K562 (cell line): ENCODE results near the gene IFT52. TPM values are rescaled to one million over a fixed set of nuclear protein-coding genes. Genes with fewer than 3 reads are reported as not detected.
A peak's percentile ranks its signal among the peaks of the same experiment; 100 is the strongest.

ENCODE experiments used
- C11orf30 ChIP-seq: fragments of 450-650 bp; IDR thresholded peaks from 2 replicates; pipeline ENCODE4 v1.6.1; 2016; ENCODE audit warnings: low read depth, mild to moderate bottlenecking
- CBFA2T3 ChIP-seq: fragments of 450-650 bp; IDR thresholded peaks from 2 replicates; pipeline ENCODE4 v1.6.1; 2017
- CHCHD3 ChIP-seq: fragments of 250-450 bp; sonication (Bioruptor Pico); IDR thresholded peaks from 2 replicates; pipeline ENCODE4 v2.1.2; 2022; ENCODE audit warnings: mild to moderate bottlenecking
- DACH1 ChIP-seq: fragments of 450-650 bp; IDR thresholded peaks from 2 replicates; pipeline ENCODE4 v1.6.1; 2018; ENCODE audit not compliant: partially characterized antibody
- FOSL1 ChIP-seq: fragments of 200-800 bp; sonication (Bioruptor generic); conservative IDR thresholded peaks from 2 replicates; pipeline ENCODE4 v1.6.1; 2016; ENCODE audit warnings: missing genetic modification characterization, missing compliant biosample characterization
- FOXM1 ChIP-seq, 2 experiments: fragments of 450-650 bp in 1 of 2; sonication (generic) in 1 of 2; formaldehyde crosslinking in 1 of 2; IDR thresholded peaks; 2 replicates each; pipeline versions ENCODE4 v1.6.1 to v1.9.0; 2017 to 2022; ENCODE audit warnings: low read depth in 2 of 2, mild to moderate bottlenecking in 2 of 2, missing genetic modification reagents in 1 of 2, moderate library complexity in 1 of 2
- JUN ChIP-seq, 2 experiments: sonication (generic) in 1 of 2; formaldehyde crosslinking in 1 of 2; IDR thresholded peaks; 2 replicates each; pipeline versions ENCODE4 v1.6.1 to v1.8.0; 2012 to 2022; ENCODE audit warnings: borderline replicate concordance in 2 of 2, mild to moderate bottlenecking in 2 of 2, improper control_type of control experiment in 1 of 2, low read depth in 1 of 2, low read length in 1 of 2, missing genetic modification reagents in 1 of 2
- KLF16 ChIP-seq: IDR thresholded peaks from 2 replicates; pipeline ENCODE4 v1.6.1; 2016; ENCODE audit warnings: antibody characterized with exemption
- NFYB ChIP-seq: IDR thresholded peaks from 2 replicates; pipeline ENCODE4 v1.6.1; 2011; ENCODE audit warnings: mild to moderate bottlenecking, moderate library complexity; ENCODE audit not compliant: insufficient read length; ENCODE audit errors: extremely low read depth
- PHF21A ChIP-seq: fragments of 450-650 bp; IDR thresholded peaks from 2 replicates; pipeline ENCODE4 v1.6.1; 2017; ENCODE audit warnings: low read depth, borderline replicate concordance
- PHTF2 ChIP-seq: fragments of 250-450 bp; sonication (Bioruptor Pico); IDR thresholded peaks from 2 replicates; pipeline ENCODE4 v1.5.0; 2021; ENCODE audit warnings: mild to moderate bottlenecking
- PRMT5 ChIP-seq: sonication (generic); formaldehyde crosslinking; IDR thresholded peaks from 2 replicates; pipeline ENCODE4 v1.5.0; 2020; ENCODE audit warnings: missing genetic modification reagents
- RFX1 ChIP-seq: fragments of 450-650 bp; IDR thresholded peaks from 2 replicates; pipeline ENCODE4 v1.6.1; 2016; ENCODE audit warnings: mild to moderate bottlenecking, moderate library complexity
- TARDBP ChIP-seq: fragments of 450-650 bp; IDR thresholded peaks from 2 replicates; pipeline ENCODE4 v1.6.1; 2016
- YBX1 ChIP-seq: fragments of 450-650 bp; IDR thresholded peaks from 2 replicates; pipeline ENCODE4 v1.7.1; 2016; ENCODE audit warnings: mild to moderate bottlenecking
- ZNF354B ChIP-seq: fragments of 250-450 bp; sonication (Bioruptor Pico); IDR thresholded peaks from 2 replicates; pipeline ENCODE4 v1.4.0; 2020
- ZNF695 ChIP-seq: fragments of 450-650 bp; formaldehyde crosslinking; IDR thresholded peaks from 2 replicates; pipeline ENCODE4 v1.4.0; 2020; ENCODE audit warnings: mild to moderate bottlenecking, moderate library complexity
- ZNF699 ChIP-seq: fragments of 250-450 bp; sonication (Bioruptor Pico); IDR thresholded peaks from 2 replicates; pipeline ENCODE4 v1.8.0; 2021; ENCODE audit warnings: mild to moderate bottlenecking, moderate library complexity; ENCODE audit not compliant: insufficient replicate concordance
- polyA plus RNA-seq, 8 experiments: library from polyadenylated mRNA; depleted of rRNA in 4 of 8; stranded (reverse) in 5 of 8; unstranded in 3 of 8; fragments of >200 nt; fragmentation: Nextera tagmentation in 2 of 8; fragmentation: Illumina TruSeq in 1 of 8; extraction: Ambion mirVana in 2 of 8; extraction: Trizol in 1 of 8; gene quantifications; 2 replicates each; pipeline versions ENCODE4 v1.2.1 to v1.2.3, GENCODE V29; 2011 to 2014; ENCODE audit warnings: inconsistent platforms in 1 of 8, missing spikeins in 1 of 8
- total RNA-seq, 7 experiments: library from RNA; depleted of rRNA in 6 of 7; stranded (reverse); fragments of >200 nt in 6 of 7; fragmentation: Illumina TruSeq in 2 of 7; extraction: Trizol in 2 of 7; gene quantifications; 2 replicates each; pipeline versions ENCODE4 v1.2.1 to v1.2.3, GENCODE V29; 2011 to 2021; ENCODE audit warnings: low replicate concordance in 1 of 7
- TF ChIP-seq, protein P1 (sequence below): fragments of 200-400 bp; formaldehyde crosslinking; IDR thresholded peaks from 2 replicates; pipeline ENCODE4 v1.6.1; 2017; ENCODE audit warnings: mild to moderate bottlenecking, low read depth, low read length, moderate library complexity
- TF ChIP-seq, protein P2 (sequence below): fragments of 450-650 bp; IDR thresholded peaks from 2 replicates; pipeline ENCODE4 v1.6.1; 2017; ENCODE audit warnings: antibody characterized with exemption
- TF ChIP-seq, protein P3 (sequence below): sonication (generic); IDR thresholded peaks from 2 replicates; pipeline ENCODE4 v1.6.1; 2016
- TF ChIP-seq, protein P4 (sequence below): fragments of 250-450 bp; sonication (Bioruptor Pico); IDR thresholded peaks from 2 replicates; pipeline ENCODE4 v1.5.1; 2021; ENCODE audit warnings: mild to moderate bottlenecking

IFT52 gene
- total and polyA plus RNA-seq, 9 of the 15 experiments (the other 6 are each of a cell fraction or from before 2014, with no cell fraction given), result 11.0 to 31.4 (median 20.4) TPM

DNA sequence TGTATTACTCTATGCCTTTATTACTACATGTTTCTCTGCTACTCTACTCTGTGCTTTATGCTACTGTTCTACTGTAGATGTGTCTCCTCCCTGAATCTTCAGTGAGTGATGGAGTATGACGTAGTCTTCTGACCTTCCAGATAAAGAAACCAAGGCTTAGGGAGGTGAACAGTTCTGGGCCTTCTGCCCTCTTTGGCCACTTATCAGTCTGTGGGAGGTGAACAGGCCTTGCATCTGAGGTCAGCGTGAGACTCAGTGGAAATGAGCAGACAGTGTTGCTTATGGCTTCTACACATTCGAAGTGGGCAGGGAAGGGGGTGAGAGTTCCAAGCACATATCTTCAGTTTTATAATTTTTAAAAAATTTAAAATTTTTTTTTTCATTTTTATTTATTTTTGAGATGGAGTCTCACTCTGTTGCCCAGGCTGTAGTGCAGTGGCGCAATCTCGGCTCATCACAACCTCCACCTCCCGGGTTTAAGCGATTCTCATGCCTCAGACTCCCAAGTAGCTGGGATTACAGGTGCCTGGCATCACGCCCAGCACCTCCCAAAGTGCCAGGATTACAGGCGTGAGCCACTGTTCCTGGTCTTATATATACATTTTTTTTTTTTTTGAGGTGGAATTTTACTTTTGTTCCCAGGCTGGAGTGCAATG, 100.3 kb downstream of the IFT52 start (continued):
- TF ChIP-seq, protein P1, sequence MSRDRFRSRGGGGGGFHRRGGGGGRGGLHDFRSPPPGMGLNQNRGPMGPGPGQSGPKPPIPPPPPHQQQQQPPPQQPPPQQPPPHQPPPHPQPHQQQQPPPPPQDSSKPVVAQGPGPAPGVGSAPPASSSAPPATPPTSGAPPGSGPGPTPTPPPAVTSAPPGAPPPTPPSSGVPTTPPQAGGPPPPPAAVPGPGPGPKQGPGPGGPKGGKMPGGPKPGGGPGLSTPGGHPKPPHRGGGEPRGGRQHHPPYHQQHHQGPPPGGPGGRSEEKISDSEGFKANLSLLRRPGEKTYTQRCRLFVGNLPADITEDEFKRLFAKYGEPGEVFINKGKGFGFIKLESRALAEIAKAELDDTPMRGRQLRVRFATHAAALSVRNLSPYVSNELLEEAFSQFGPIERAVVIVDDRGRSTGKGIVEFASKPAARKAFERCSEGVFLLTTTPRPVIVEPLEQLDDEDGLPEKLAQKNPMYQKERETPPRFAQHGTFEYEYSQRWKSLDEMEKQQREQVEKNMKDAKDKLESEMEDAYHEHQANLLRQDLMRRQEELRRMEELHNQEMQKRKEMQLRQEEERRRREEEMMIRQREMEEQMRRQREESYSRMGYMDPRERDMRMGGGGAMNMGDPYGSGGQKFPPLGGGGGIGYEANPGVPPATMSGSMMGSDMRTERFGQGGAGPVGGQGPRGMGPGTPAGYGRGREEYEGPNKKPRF, result no peak
- TF ChIP-seq ZNF354B (CRISPR knock-in tag), result no peak
- peak; percentile 81 for TF ChIP-seq FOSL1
- peak; percentile 77 for TF ChIP-seq FOXM1 (IDR thresholded peaks at IDR 0.05; ENCODE audit: low read depth)
- no peak for TF ChIP-seq FOXM1 (CRISPR knock-in tag; IDR thresholded peaks at IDR 0.05; ENCODE audit: low read depth)
- TF ChIP-seq, protein P2, sequence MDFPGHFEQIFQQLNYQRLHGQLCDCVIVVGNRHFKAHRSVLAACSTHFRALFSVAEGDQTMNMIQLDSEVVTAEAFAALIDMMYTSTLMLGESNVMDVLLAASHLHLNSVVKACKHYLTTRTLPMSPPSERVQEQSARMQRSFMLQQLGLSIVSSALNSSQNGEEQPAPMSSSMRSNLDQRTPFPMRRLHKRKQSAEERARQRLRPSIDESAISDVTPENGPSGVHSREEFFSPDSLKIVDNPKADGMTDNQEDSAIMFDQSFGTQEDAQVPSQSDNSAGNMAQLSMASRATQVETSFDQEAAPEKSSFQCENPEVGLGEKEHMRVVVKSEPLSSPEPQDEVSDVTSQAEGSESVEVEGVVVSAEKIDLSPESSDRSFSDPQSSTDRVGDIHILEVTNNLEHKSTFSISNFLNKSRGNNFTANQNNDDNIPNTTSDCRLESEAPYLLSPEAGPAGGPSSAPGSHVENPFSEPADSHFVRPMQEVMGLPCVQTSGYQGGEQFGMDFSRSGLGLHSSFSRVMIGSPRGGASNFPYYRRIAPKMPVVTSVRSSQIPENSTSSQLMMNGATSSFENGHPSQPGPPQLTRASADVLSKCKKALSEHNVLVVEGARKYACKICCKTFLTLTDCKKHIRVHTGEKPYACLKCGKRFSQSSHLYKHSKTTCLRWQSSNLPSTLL, result no peak
- 0 out of 2 replicates have a peak, but pooled peaks have one; percentile 7 for TF ChIP-seq C11orf30
- no peak for TF ChIP-seq RFX1
- TF ChIP-seq PRMT5 (CRISPR knock-in tag), result no peak
- no peak for TF ChIP-seq DACH1
- no peak for TF ChIP-seq PHF21A
- peak; percentile 82 for TF ChIP-seq JUN (IDR thresholded peaks at IDR 0.05; ENCODE audit: borderline replicate concordance, low read depth, low read length)
- no peak for TF ChIP-seq JUN (CRISPR knock-in tag; IDR thresholded peaks at IDR 0.05; ENCODE audit: borderline replicate concordance)
- no peak for TF ChIP-seq NFYB
- no peak for TF ChIP-seq TARDBP
- TF ChIP-seq CHCHD3 (CRISPR knock-in tag), result no peak
- TF ChIP-seq ZNF699 (CRISPR knock-in tag), result no peak
- TF ChIP-seq, protein P3, sequence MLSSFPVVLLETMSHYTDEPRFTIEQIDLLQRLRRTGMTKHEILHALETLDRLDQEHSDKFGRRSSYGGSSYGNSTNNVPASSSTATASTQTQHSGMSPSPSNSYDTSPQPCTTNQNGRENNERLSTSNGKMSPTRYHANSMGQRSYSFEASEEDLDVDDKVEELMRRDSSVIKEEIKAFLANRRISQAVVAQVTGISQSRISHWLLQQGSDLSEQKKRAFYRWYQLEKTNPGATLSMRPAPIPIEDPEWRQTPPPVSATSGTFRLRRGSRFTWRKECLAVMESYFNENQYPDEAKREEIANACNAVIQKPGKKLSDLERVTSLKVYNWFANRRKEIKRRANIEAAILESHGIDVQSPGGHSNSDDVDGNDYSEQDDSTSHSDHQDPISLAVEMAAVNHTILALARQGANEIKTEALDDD, result peak; percentile 59; the same call in 1 of the 2 replicates
- TF ChIP-seq CBFA2T3, result peak; percentile 99
- TF ChIP-seq, protein P4, sequence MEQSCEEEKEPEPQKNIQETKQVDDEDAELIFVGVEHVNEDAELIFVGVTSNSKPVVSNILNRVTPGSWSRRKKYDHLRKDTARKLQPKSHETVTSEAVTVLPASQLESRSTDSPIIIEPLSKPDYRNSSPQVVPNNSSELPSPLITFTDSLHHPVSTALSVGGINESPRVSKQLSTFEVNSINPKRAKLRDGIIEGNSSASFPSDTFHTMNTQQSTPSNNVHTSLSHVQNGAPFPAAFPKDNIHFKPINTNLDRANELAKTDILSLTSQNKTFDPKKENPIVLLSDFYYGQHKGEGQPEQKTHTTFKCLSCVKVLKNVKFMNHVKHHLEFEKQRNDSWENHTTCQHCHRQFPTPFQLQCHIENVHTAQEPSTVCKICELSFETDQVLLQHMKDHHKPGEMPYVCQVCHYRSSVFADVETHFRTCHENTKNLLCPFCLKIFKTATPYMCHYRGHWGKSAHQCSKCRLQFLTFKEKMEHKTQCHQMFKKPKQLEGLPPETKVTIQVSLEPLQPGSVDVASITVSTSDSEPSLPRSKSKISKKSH (CRISPR knock-in tag), result no peak
- no peak for TF ChIP-seq YBX1
- TF ChIP-seq PHTF2 (CRISPR knock-in tag), result no peak
- peak; percentile 96 for TF ChIP-seq KLF16
- no peak for TF ChIP-seq ZNF695 (CRISPR knock-in tag)
